Embryonic facial prominence (tissue), 1 donor: Measurements from ENCODE around the gene OSTN.

Experiments used
- DNase-seq: peaks from one replicate; pipeline ENCODE4 v3.0.0-alpha.2; 2016; ENCODE audit errors: extremely low spot score

OSTN gene

DNA sequence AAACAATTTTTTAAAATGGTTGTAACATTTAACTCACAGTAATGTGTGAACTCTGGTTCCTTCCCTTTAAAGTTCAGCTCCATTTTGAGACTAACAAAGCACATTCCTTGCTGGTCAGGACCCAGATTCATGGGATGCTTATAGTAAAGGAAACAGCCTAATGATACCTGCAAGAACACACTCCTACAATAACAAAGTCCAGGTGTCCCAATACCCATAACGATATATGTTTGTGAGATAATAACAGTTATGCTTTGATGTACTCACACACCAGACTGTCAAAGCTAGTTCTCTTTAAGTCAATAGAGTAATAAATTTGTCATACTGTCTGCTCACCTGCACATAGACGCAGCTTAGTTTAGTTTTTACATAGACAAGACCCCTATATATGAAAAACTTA, 114.3 kb downstream of the OSTN start:
- no peak for DNase-seq

- no peak for DNase-seq
Observed at GRCh38 chr3:191314109-191314728, 115.2 kb downstream of the OSTN start.
